Mucosa of descending colon (tissue), 3 donors: ENCODE results near the gene VWA1. TPM values are rescaled to one million over a fixed set of nuclear protein-coding genes. Genes with fewer than 3 reads are reported as not detected.

Source experiments
- ATAC-seq: fragments of 200-7000 bp; cut with Tn5 transposase; one replicate; pipeline ENCODE4 v1.9.1; 2020; ENCODE audit warnings: mild to moderate bottlenecking, moderate library complexity
- DNase-seq, 3 donors: peaks; one replicate each; pipeline ENCODE4 v3.0.0-alpha.2; 2020
- H3K36me3 ChIP-seq: fragments of 200-600 bp; one replicate; pipeline ENCODE4 v1.8.0; 2021; ENCODE audit warnings: low read depth, mild to moderate bottlenecking
- H3K4me1 ChIP-seq: fragments of 200-600 bp; one replicate; pipeline ENCODE4 v1.8.0; 2021; ENCODE audit warnings: low read depth, mild to moderate bottlenecking
- H3K4me3 ChIP-seq: fragments of 200-600 bp; one replicate; pipeline ENCODE4 v1.8.0; 2021; ENCODE audit warnings: mild to moderate bottlenecking
- H3K9me3 ChIP-seq: fragments of 200-600 bp; one replicate; pipeline ENCODE4 v1.8.0; 2021; ENCODE audit warnings: mild to moderate bottlenecking
- CTCF ChIP-seq: fragments of 200-600 bp; IDR thresholded peaks from one replicate; pipeline ENCODE4 v1.8.0; 2022; ENCODE audit warnings: antibody characterized with exemption, mild to moderate bottlenecking
- intact Hi-C, 2 donors: fragments of 100-400 bp; cut with DNase I in 1 of 2; cut with micrococcal nuclease in 1 of 2; formaldehyde crosslinking; loops; one replicate each; pipeline versions ENCODE4 v1.11.0 to v1.11.1; 2022; cut with DNase I, micrococcal nuclease
- total RNA-seq, 3 donors: library from RNA; stranded (reverse); fragmentation: NEBNext Ultra II Directional in 2 of 3; extraction: Animal tissue kit (Norgen Biotek cat#: 25700) in 2 of 3; gene quantifications; one replicate each; pipeline versions ENCODE4 v1.2.1 to v1.2.4, GENCODE V29; 2021 to 2023
- donor health status: DM: no; HTN: no; CAD: no; lungs with moderate emphysema.
- donor health status: DM: no; HTN: no; CAD: no.
- donor health status: DM: no; HTN: yes; CAD: no.

Gene VWA1
- total RNA-seq, 3 donors from 2014 or later, result 38.5 to 89.4 (median 74.3) TPM

- Histone ChIP-seq H3K4me3 (no peak overlapping the region), H3K4me1 (peaks cover 6% of the 10 kb centered on the region), H3K36me3 (no peaks in the 10 kb centered on the region), H3K9me3 (no peaks in the 10 kb centered on the region)
- no peak for ATAC-seq
- peak in 1 of 3 donors; percentile 33 for DNase-seq
- no peak for TF ChIP-seq CTCF
- intact Hi-C loops, result no loop called here
Observed at GRCh38 chr1:1421907-1422464, 13.5 kb upstream of the VWA1 start.

- Histone ChIP-seq H3K9me3 (no peaks in the 10 kb centered on the region), H3K36me3 (no peaks in the 10 kb centered on the region), H3K4me3 (no peak overlapping the region), H3K4me1 (peaks cover 6% of the 10 kb centered on the region)
- intact Hi-C loops, result no loop called here
- ATAC-seq (no peak), DNase-seq (peak in 1 of 3 donors; percentile 30)
- no peak for TF ChIP-seq CTCF
Observed at GRCh38 chr1:1422465-1423244, 12.8 kb upstream of the VWA1 start.

- no peaks in the 10 kb centered on the region for H3K9me3 ChIP-seq
- no peak for TF ChIP-seq CTCF
- DNase-seq (no peak), ATAC-seq (no peak)
- intact Hi-C loops, result no loop called here
- H3K4me1 ChIP-seq, result peaks cover 6% of the 10 kb centered on the region
- H3K36me3 ChIP-seq, result no peaks in the 10 kb centered on the region
- no peak overlapping the region for H3K4me3 ChIP-seq
Observed at GRCh38 chr1:1423245-1423597, 12.3 kb upstream of the VWA1 start.

- no peak overlapping the region for H3K4me3 ChIP-seq
- TF ChIP-seq CTCF, result no peak
- no peaks in the 10 kb centered on the region for H3K9me3 ChIP-seq
- no peaks in the 10 kb centered on the region for H3K36me3 ChIP-seq
- DNase-seq (peak in 1 of 3 donors; percentile 36), ATAC-seq (no peak)
- peaks cover 9% of the 10 kb centered on the region for H3K4me1 ChIP-seq
- intact Hi-C loops, result no loop called here
Observed at GRCh38 chr1:1424707-1425106, 10.8 kb upstream of the VWA1 start.

- intact Hi-C loops, result no loop called here
- Histone ChIP-seq H3K9me3 (no peaks in the 10 kb centered on the region), H3K36me3 (no peaks in the 10 kb centered on the region), H3K4me3 (no peak overlapping the region), H3K4me1 (peaks cover 10% of the 10 kb centered on the region)
- ATAC-seq (no peak), DNase-seq (peak in 1 of 3 donors; percentile 46)
- TF ChIP-seq CTCF, result no peak
Observed at GRCh38 chr1:1425426-1425752, 10.1 kb upstream of the VWA1 start.
